GM12878 (cell line): ENCODE data around the gene COL15A1. TPM values are rescaled to one million over a fixed set of nuclear protein-coding genes. Genes with fewer than 3 reads are reported as not detected.
A peak's percentile ranks its signal among the peaks of the same experiment; 100 is the strongest.

Source experiments
- ATAC-seq: fragments of 200-7000 bp; cut with Tn5 transposase; 3 replicates; pipeline ENCODE4 v1.9.1; 2020; ENCODE audit warnings: mild to moderate bottlenecking, moderate library complexity
- BruUV-seq: library from RNA; stranded (reverse); fragments of 400-500 nt; replicated peaks from 2 replicates; lab custom pipeline; 2021; lab: Mats Ljungman, UMichigan
- CTCF ChIA-PET: fragments of 300-600 bp; sonication (Branson Sonifier 250); formaldehyde crosslinking; extraction: SDS; loops from one replicate; lab custom pipeline; 2021; ENCODE audit warnings: inconsistent platforms; lab: Yijun Ruan, JAX
- POLR2A ChIA-PET: fragments of 350-600 bp; formaldehyde crosslinking; extraction: SDS; loops from one replicate; lab custom pipeline; 2021; ENCODE audit warnings: inconsistent platforms; lab: Charles Lee
- RAD21 ChIA-PET: fragments of 300-600 bp; sonication (Branson Sonifier 250); formaldehyde crosslinking; loops from one replicate; lab custom pipeline; 2023; ENCODE audit warnings: antibody characterized with exemption; ENCODE audit not compliant: unreplicated experiment; lab: Charles Lee
- SMC1A ChIA-PET: fragments of 300-600 bp; sonication (Branson Sonifier 250); formaldehyde crosslinking; loops from one replicate; lab custom pipeline; 2023; ENCODE audit not compliant: unreplicated experiment, uncharacterized antibody; lab: Charles Lee
- DNase-seq: peaks from one replicate; pipeline ENCODE4 v3.0.0-alpha.2; 2011; ENCODE audit warnings: low read depth, low spot score
- FAIRE-seq: peaks from 3 replicates; lab custom pipeline; 2011; peaks lifted over from hg19 to GRCh38; lab: Jason Lieb, UNC
- H2AFZ ChIP-seq: 2 replicates; pipeline ENCODE4 v1.6.0; 2011; ENCODE audit warnings: low read depth, low read length, control low read depth; ENCODE audit not compliant: control insufficient read depth
- H3K27ac ChIP-seq: 2 replicates; pipeline ENCODE4 v1.5.1; 2011; ENCODE audit warnings: control low read depth; ENCODE audit not compliant: control insufficient read depth, insufficient read depth
- H3K27me3 ChIP-seq, 2 experiments: replicated peaks in 1 of 2; 2 replicates each; pipeline versions ENCODE4 v1.6.0 to v1.6.1; 2011; ENCODE audit warnings: low read length in 1 of 2; ENCODE audit not compliant: control insufficient read depth in 2 of 2, insufficient read depth in 2 of 2
- H3K36me3 ChIP-seq, 2 experiments: 2 replicates each; pipeline ENCODE4 v1.5.1; 2011; ENCODE audit warnings: low read length in 1 of 2; ENCODE audit not compliant: control insufficient read depth in 2 of 2, insufficient read depth in 2 of 2
- H3K4me1 ChIP-seq: 2 replicates; pipeline ENCODE4 v1.6.1; 2011; ENCODE audit warnings: mild to moderate bottlenecking, low read length, moderate library complexity, mixed read lengths; ENCODE audit not compliant: control insufficient read depth, insufficient read depth
- H3K4me2 ChIP-seq: 2 replicates; pipeline ENCODE4 v1.6.0; 2011; ENCODE audit warnings: control low read depth; ENCODE audit not compliant: control insufficient read depth, insufficient read depth
- H3K4me3 ChIP-seq: fragments of 200-600 bp; sonication (generic); 2 replicates; pipeline ENCODE4 v1.5.1; 2016
- H3K79me2 ChIP-seq: 2 replicates; pipeline ENCODE4 v1.6.0; 2011; ENCODE audit warnings: low read length; ENCODE audit not compliant: control insufficient read depth, insufficient read depth
- H3K9ac ChIP-seq: 2 replicates; pipeline ENCODE4 v1.8.0; 2011; ENCODE audit warnings: low read length, control low read depth, mixed read lengths; ENCODE audit not compliant: control insufficient read depth, insufficient read depth
- H3K9me3 ChIP-seq: replicated peaks from 3 replicates; pipeline ENCODE4 v1.5.1; 2011; ENCODE audit warnings: mild to moderate bottlenecking, low read length; ENCODE audit not compliant: control insufficient read depth, insufficient read depth
- H4K20me1 ChIP-seq: 2 replicates; pipeline ENCODE4 v1.6.0; 2011; ENCODE audit not compliant: control insufficient read depth, insufficient read depth
- BHLHE40 ChIP-seq, 2 experiments: fragments of 450-650 bp in 1 of 2; IDR thresholded peaks; 2 replicates each; pipeline ENCODE4 v1.6.1; 2011 to 2017; ENCODE audit warnings: low read depth in 2 of 2, borderline replicate concordance in 1 of 2, improper control_type of control experiment in 1 of 2, low read length in 1 of 2, mild to moderate bottlenecking in 1 of 2
- IKZF1 ChIP-seq: fragments of 450-650 bp; conservative IDR thresholded peaks from 2 replicates; pipeline ENCODE4 v1.6.1; 2017; ENCODE audit warnings: antibody characterized with exemption, mild to moderate bottlenecking
- KAT2A ChIP-seq: conservative IDR thresholded peaks from 2 replicates; pipeline ENCODE4 v1.6.1; 2011; ENCODE audit warnings: low read depth, low read length; ENCODE audit not compliant: control insufficient read depth
- NBN ChIP-seq: fragments of 450-650 bp; IDR thresholded peaks from 2 replicates; pipeline ENCODE4 v1.6.1; 2016
- NR2F1 ChIP-seq: fragments of 450-650 bp; conservative IDR thresholded peaks from 2 replicates; pipeline ENCODE4 v1.6.1; 2017; ENCODE audit warnings: mild to moderate bottlenecking
- PML ChIP-seq: IDR thresholded peaks from 2 replicates; pipeline ENCODE4 v1.6.1; 2012; ENCODE audit warnings: low read length, inconsistent platforms
- RAD21 ChIP-seq: IDR thresholded peaks from 2 replicates; pipeline ENCODE4 v1.6.1; 2011; ENCODE audit warnings: mild to moderate bottlenecking, low read depth, low read length, moderate library complexity; ENCODE audit not compliant: insufficient read depth
- RAD51 ChIP-seq: fragments of 450-650 bp; IDR thresholded peaks from 2 replicates; pipeline ENCODE4 v1.6.1; 2016; ENCODE audit warnings: moderate library complexity, mild to moderate bottlenecking, inconsistent platforms
- SIN3A ChIP-seq: IDR thresholded peaks from 2 replicates; pipeline ENCODE4 v1.6.1; 2012; ENCODE audit warnings: low read depth, low read length, improper control_type of control experiment
- SMC3 ChIP-seq: IDR thresholded peaks from 2 replicates; pipeline ENCODE4 v1.6.1; 2011; ENCODE audit warnings: low read length, improper control_type of control experiment, borderline replicate concordance
- TARDBP ChIP-seq: IDR thresholded peaks from 2 replicates; pipeline ENCODE4 v1.6.1; 2016; ENCODE audit warnings: borderline replicate concordance
- WRNIP1 ChIP-seq: IDR thresholded peaks from 2 replicates; pipeline ENCODE4 v1.6.1; 2011; ENCODE audit warnings: low read depth, low read length, improper control_type of control experiment, borderline replicate concordance
- YY1 ChIP-seq: IDR thresholded peaks from 2 replicates; pipeline ENCODE4 v1.6.1; 2011; ENCODE audit warnings: low read depth, mild to moderate bottlenecking, low read length
- ZNF24 ChIP-seq: fragments of 450-650 bp; IDR thresholded peaks from 2 replicates; pipeline ENCODE4 v1.6.1; 2017; ENCODE audit warnings: antibody characterized with exemption, mild to moderate bottlenecking
- WGBS: methylation state at CpG from one replicate; pipeline ENCODE4 v1.1.6; 2016; ENCODE audit warnings: low lambda C conversion rate; ENCODE audit not compliant: insufficient replicate concordance, insufficient coverage; ENCODE audit errors: missing lambda C conversion rate; 5-methylcytosine and 5-hydroxymethylcytosine counted together
- in situ Hi-C: fragments of 300-500 bp; cut with MboI; formaldehyde crosslinking; loops from 9 replicates; pipeline ENCODE4 v1.14.3; 2018; ENCODE audit warnings: mixed read lengths
- intact Hi-C: fragments of 100-400 bp; cut with micrococcal nuclease; formaldehyde crosslinking; loops from one replicate; pipeline ENCODE4 v1.14.2; 2022; ENCODE audit not compliant: unreplicated experiment
- polyA plus RNA-seq, 11 experiments: library from polyadenylated mRNA; depleted of rRNA in 4 of 11; unstranded in 6 of 11; stranded (reverse) in 5 of 11; fragments of >200 nt; fragmentation: Nextera tagmentation in 4 of 11; fragmentation: Illumina TruSeq in 1 of 11; extraction: Ambion mirVana in 4 of 11; extraction: Trizol in 1 of 11; gene quantifications; 1 replicate in 1 of 11; 2 replicates in 10 of 11; pipeline versions ENCODE4 v1.2.1 to v1.2.3, GENCODE V29; 2011 to 2016; ENCODE audit warnings: inconsistent platforms in 2 of 11, missing spikeins in 2 of 11, low read depth in 1 of 11
- total RNA-seq, 4 experiments: library from RNA; depleted of rRNA in 3 of 4; stranded (reverse); fragments of >200 nt in 3 of 4; fragmentation: Illumina TruSeq in 1 of 4; extraction: Trizol in 1 of 4; gene quantifications; 2 replicates each; pipeline versions ENCODE4 v1.2.1 to v1.2.3, GENCODE V29; 2013 to 2021
- TF ChIP-seq, protein P1 (sequence below), 3 experiments: IDR thresholded peaks in 2 of 3; conservative IDR thresholded peaks in 1 of 3; 2 replicates each; pipeline ENCODE4 v1.5.1; 2011; ENCODE audit warnings: low read depth in 3 of 3, low read length in 3 of 3, mild to moderate bottlenecking in 3 of 3, control low read depth in 2 of 3, moderate library complexity in 2 of 3, inconsistent platforms in 1 of 3, mixed read lengths in 1 of 3; ENCODE audit not compliant: control insufficient read depth in 2 of 3, insufficient read depth in 1 of 3; ENCODE audit errors: extremely low read depth in 1 of 3
- TF ChIP-seq, protein P2 (sequence below): fragments of 450-650 bp; IDR thresholded peaks from 2 replicates; pipeline ENCODE4 v1.6.1; 2017; ENCODE audit warnings: mild to moderate bottlenecking
- TF ChIP-seq, protein P3 (sequence below): fragments of 450-650 bp; IDR thresholded peaks from 2 replicates; pipeline ENCODE4 v1.6.1; 2018; ENCODE audit warnings: mild to moderate bottlenecking, low read depth, moderate library complexity; ENCODE audit not compliant: partially characterized antibody

COL15A1 gene
- total and polyA plus RNA-seq, 10 of the 15 experiments (the other 5 are each of a cell fraction or from before 2014, with no cell fraction given): 0.01 to 0.28 (median 0.06) TPM; not detected in 2

DNA sequence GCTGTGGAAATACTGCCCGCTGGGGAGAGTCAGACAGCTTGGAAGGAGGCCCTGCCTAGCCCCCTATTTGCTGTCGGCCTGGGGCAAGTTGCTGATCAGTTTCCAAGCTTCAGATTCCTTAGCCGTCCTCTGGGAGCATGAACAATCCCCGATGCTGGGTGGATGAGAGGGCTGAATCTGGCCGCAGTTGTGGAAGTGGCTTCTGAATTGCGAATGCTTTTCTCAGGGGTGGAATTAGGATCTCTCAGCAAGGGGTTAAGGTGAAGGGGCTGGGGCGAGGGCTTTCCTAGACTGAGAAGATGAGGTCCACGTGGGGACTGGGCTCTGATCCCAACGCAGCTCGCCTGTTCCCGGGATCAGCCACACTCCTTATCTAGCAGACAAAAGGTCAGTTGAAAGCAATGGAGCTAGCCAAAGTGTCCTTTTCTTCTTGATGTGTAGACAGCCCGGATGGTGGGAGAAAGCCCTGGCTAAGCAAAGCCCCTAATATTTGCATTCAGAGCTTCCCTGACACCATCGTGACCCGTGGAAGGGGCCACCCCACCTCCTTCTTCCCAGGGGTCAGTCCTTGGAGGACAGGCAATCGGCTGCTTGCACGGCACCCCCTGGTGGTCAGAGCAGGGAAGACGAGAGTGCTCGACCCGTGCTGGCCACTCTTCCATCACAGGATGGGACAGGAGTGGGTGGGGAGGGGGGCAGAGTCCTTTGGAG is 54.9 kb downstream of the COL15A1 start:
- no peak overlapping the region for H3K9ac ChIP-seq
- FAIRE-seq: peak; percentile 54
- no peaks in the 10 kb centered on the region for H3K79me2 ChIP-seq
- H3K36me3 ChIP-seq: no peaks in the 10 kb centered on the region
- CTCF ChIA-PET: interaction anchor here (0.6 to 12.5 kb wide), 27 partner anchors 8 to 202 kb away, joined by 3 to 304 read pairs (median 4); no protein-coding TSS in a partner anchor
- no peak overlapping the region for H3K4me3 ChIP-seq
- no peak for DNase-seq
- H4K20me1 ChIP-seq: no peaks in the 10 kb centered on the region
- H3K27ac ChIP-seq: no peak overlapping the region
- WGBS: 18% methylated on average over 19 of the region's 19 CpGs
- H2AFZ ChIP-seq: no peak overlapping the region
- peaks cover 2% of the 10 kb centered on the region for H3K4me1 ChIP-seq
- H3K4me2 ChIP-seq: no peak overlapping the region
- H3K9me3 ChIP-seq: no peaks in the 10 kb centered on the region
- POLR2A ChIA-PET: interaction anchor here (0.6 kb wide), 1 partner anchor 135 kb away, joined by 3 read pairs; no protein-coding TSS in a partner anchor
- SMC1A ChIA-PET: interaction anchor here (0.7 to 7.7 kb wide), 14 partner anchors 8 to 152 kb away, joined by 3 to 110 read pairs (median 4); no protein-coding TSS in a partner anchor
- RAD21 ChIA-PET: interaction anchor here (1.0 to 3.9 kb wide), 8 partner anchors 9 to 155 kb away, joined by 3 to 37 read pairs (median 11); no protein-coding TSS in a partner anchor
- intact Hi-C loops: loop anchor here (1.0 kb wide), 2 partner anchors 23 to 150 kb away; no protein-coding TSS in a partner anchor
- in situ Hi-C loops: loop anchor here (5.0 kb wide), 2 partner anchors 139 to 151 kb away; no protein-coding TSS in a partner anchor
- BruUV-seq: no TSS peak
- H3K27me3 ChIP-seq: 0 out of 4 replicates have a peak, but pooled peaks cover 0 to 2% of the 10 kb centered on the region in 2 experiments
- ATAC-seq: peak; percentile 92
- TF ChIP-seq IKZF1: 0 out of 2 replicates have a peak, but pooled peaks have one; percentile 24
- TF ChIP-seq, protein P1, sequence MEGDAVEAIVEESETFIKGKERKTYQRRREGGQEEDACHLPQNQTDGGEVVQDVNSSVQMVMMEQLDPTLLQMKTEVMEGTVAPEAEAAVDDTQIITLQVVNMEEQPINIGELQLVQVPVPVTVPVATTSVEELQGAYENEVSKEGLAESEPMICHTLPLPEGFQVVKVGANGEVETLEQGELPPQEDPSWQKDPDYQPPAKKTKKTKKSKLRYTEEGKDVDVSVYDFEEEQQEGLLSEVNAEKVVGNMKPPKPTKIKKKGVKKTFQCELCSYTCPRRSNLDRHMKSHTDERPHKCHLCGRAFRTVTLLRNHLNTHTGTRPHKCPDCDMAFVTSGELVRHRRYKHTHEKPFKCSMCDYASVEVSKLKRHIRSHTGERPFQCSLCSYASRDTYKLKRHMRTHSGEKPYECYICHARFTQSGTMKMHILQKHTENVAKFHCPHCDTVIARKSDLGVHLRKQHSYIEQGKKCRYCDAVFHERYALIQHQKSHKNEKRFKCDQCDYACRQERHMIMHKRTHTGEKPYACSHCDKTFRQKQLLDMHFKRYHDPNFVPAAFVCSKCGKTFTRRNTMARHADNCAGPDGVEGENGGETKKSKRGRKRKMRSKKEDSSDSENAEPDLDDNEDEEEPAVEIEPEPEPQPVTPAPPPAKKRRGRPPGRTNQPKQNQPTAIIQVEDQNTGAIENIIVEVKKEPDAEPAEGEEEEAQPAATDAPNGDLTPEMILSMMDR (IDR thresholded peaks at IDR 0.05 in 2 of 3, conservative IDR thresholded peaks at IDR 0.05 in 1 of 3; ENCODE audit: control insufficient read depth in 2 of 3, extremely low read depth in 1 of 3, insufficient read depth in 1 of 3, low read depth in 3 of 3, low read length in 3 of 3): peak; percentile 76 to 96 (median 81)
- peak; percentile 30 to 62; a peak in 2 of 4 replicates for TF ChIP-seq BHLHE40 (IDR thresholded peaks at IDR 0.05; ENCODE audit: borderline replicate concordance in 1 of 2, low read depth in 2 of 2, low read length in 1 of 2)
- TF ChIP-seq NR2F1: 0 out of 2 replicates have a peak, but pooled peaks have one; percentile 23
- TF ChIP-seq ZNF24: no peak
- no peak for TF ChIP-seq KAT2A
- TF ChIP-seq PML: no peak
- TF ChIP-seq, protein P2, sequence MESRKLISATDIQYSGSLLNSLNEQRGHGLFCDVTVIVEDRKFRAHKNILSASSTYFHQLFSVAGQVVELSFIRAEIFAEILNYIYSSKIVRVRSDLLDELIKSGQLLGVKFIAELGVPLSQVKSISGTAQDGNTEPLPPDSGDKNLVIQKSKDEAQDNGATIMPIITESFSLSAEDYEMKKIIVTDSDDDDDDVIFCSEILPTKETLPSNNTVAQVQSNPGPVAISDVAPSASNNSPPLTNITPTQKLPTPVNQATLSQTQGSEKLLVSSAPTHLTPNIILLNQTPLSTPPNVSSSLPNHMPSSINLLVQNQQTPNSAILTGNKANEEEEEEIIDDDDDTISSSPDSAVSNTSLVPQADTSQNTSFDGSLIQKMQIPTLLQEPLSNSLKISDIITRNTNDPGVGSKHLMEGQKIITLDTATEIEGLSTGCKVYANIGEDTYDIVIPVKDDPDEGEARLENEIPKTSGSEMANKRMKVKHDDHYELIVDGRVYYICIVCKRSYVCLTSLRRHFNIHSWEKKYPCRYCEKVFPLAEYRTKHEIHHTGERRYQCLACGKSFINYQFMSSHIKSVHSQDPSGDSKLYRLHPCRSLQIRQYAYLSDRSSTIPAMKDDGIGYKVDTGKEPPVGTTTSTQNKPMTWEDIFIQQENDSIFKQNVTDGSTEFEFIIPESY: no peak
- no peak for TF ChIP-seq RAD51
- TF ChIP-seq NBN: no peak
- no peak for TF ChIP-seq TARDBP
- no peak for TF ChIP-seq SIN3A
- TF ChIP-seq RAD21: peak; percentile 62
- TF ChIP-seq SMC3: peak; percentile 70; the same call in 1 of the 2 replicates
- TF ChIP-seq YY1: peak; percentile 51; the same call in 1 of the 2 replicates
- TF ChIP-seq, protein P3, sequence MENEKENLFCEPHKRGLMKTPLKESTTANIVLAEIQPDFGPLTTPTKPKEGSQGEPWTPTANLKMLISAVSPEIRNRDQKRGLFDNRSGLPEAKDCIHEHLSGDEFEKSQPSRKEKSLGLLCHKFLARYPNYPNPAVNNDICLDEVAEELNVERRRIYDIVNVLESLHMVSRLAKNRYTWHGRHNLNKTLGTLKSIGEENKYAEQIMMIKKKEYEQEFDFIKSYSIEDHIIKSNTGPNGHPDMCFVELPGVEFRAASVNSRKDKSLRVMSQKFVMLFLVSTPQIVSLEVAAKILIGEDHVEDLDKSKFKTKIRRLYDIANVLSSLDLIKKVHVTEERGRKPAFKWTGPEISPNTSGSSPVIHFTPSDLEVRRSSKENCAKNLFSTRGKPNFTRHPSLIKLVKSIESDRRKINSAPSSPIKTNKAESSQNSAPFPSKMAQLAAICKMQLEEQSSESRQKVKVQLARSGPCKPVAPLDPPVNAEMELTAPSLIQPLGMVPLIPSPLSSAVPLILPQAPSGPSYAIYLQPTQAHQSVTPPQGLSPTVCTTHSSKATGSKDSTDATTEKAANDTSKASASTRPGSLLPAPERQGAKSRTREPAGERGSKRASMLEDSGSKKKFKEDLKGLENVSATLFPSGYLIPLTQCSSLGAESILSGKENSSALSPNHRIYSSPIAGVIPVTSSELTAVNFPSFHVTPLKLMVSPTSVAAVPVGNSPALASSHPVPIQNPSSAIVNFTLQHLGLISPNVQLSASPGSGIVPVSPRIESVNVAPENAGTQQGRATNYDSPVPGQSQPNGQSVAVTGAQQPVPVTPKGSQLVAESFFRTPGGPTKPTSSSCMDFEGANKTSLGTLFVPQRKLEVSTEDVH: no peak
- TF ChIP-seq WRNIP1: no peak
